ENCODE measurements around the gene WDR59.
A peak's percentile ranks its signal among the peaks of the same experiment; 100 is the strongest.

The WDR59 gene

GRCh38 chr16:74830648-74831047, 154.3 kb downstream of the WDR59 start:
- Histone ChIP-seq H3K4me3 (ENCODE audit: low read length, poor library complexity, severe bottlenecking) (no peak overlapping the region), H2AFZ (ENCODE audit: low read length) (no peak overlapping the region), H3K79me2 (ENCODE audit: insufficient read depth, low read length) (no peaks in the 10 kb centered on the region), H3F3A (ENCODE audit: low read depth) (no peaks in the 10 kb centered on the region), H3K27me3 (ENCODE audit: insufficient read depth, low read length, poor library complexity, severe bottlenecking) (no peaks in the 10 kb centered on the region), H3K36me3 (ENCODE audit: insufficient read depth, low read length) (no peaks in the 10 kb centered on the region), H3K9me3 (ENCODE audit: insufficient read depth, low read depth, low read length) (0 out of 2 replicates have a peak, but pooled peaks cover 3% of the 10 kb centered on the region), H3K4me2 (ENCODE audit: low read depth, low read length, poor library complexity, severe bottlenecking) (no peak overlapping the region), H4K20me1 (ENCODE audit: insufficient read depth, low read length, poor library complexity, severe bottlenecking) (no peaks in the 10 kb centered on the region), H3K4me1 (ENCODE audit: insufficient read depth, low read length, poor library complexity, severe bottlenecking) (no peaks in the 10 kb centered on the region), H3K9me2 (replicated peaks; ENCODE audit: low read depth, low read length) (no peaks in the 10 kb centered on the region), H3K9ac (ENCODE audit: low read depth, low read length, poor library complexity, severe bottlenecking) (no peak overlapping the region)
- no peak for TF ChIP-seq CTCF (conservative IDR thresholded peaks at IDR 0.05; ENCODE audit: low read length)
- no peak for TF ChIP-seq EZH2phosphoT487 (IDR thresholded peaks at IDR 0.05; ENCODE audit: borderline replicate concordance)

- no peaks in the 10 kb centered on the region for H3K4me1 ChIP-seq (ENCODE audit: insufficient read depth, low read length, poor library complexity, severe bottlenecking)
- no peak overlapping the region for H2AFZ ChIP-seq (ENCODE audit: low read length)
- 0 out of 2 replicates have a peak, but pooled peaks cover 3% of the 10 kb centered on the region for H3K9me3 ChIP-seq (ENCODE audit: insufficient read depth, low read depth, low read length)
- H3K27me3 ChIP-seq (ENCODE audit: insufficient read depth, low read length, poor library complexity, severe bottlenecking), result no peaks in the 10 kb centered on the region
- no peaks in the 10 kb centered on the region for H3K36me3 ChIP-seq (ENCODE audit: insufficient read depth, low read length)
- no peaks in the 10 kb centered on the region for H3K9me2 ChIP-seq (replicated peaks; ENCODE audit: low read depth, low read length)
- H4K20me1 ChIP-seq (ENCODE audit: insufficient read depth, low read length, poor library complexity, severe bottlenecking), result no peaks in the 10 kb centered on the region
- no peak overlapping the region for H3K4me2 ChIP-seq (ENCODE audit: low read depth, low read length, poor library complexity, severe bottlenecking)
- no peak overlapping the region for H3K9ac ChIP-seq (ENCODE audit: low read depth, low read length, poor library complexity, severe bottlenecking)
- no peak overlapping the region for H3K4me3 ChIP-seq (ENCODE audit: low read length, poor library complexity, severe bottlenecking)
- no peaks in the 10 kb centered on the region for H3K79me2 ChIP-seq (ENCODE audit: insufficient read depth, low read length)
- no peaks in the 10 kb centered on the region for H3F3A ChIP-seq (ENCODE audit: low read depth)
- TF ChIP-seq EZH2phosphoT487 (IDR thresholded peaks at IDR 0.05; ENCODE audit: borderline replicate concordance) (no peak), CTCF (conservative IDR thresholded peaks at IDR 0.05; ENCODE audit: low read length) (no peak)
These were observed 155.3 kb downstream of the WDR59 start for GRCh38 chr16:74829637-74830036.

GRCh38 chr16:74825941-74826340, 159.0 kb downstream of the WDR59 start:
- Histone ChIP-seq H3K27me3 (ENCODE audit: insufficient read depth, low read length, poor library complexity, severe bottlenecking) (no peaks in the 10 kb centered on the region), H3K4me3 (ENCODE audit: low read length, poor library complexity, severe bottlenecking) (no peak overlapping the region), H3K9me3 (ENCODE audit: insufficient read depth, low read depth, low read length) (0 out of 2 replicates have a peak, but pooled peaks cover 3% of the 10 kb centered on the region), H3K4me1 (ENCODE audit: insufficient read depth, low read length, poor library complexity, severe bottlenecking) (no peaks in the 10 kb centered on the region), H4K20me1 (ENCODE audit: insufficient read depth, low read length, poor library complexity, severe bottlenecking) (no peaks in the 10 kb centered on the region), H2AFZ (ENCODE audit: low read length) (0 out of 2 replicates have a peak overlapping the region, but pooled peaks have one; percentile 8), H3K4me2 (ENCODE audit: low read depth, low read length, poor library complexity, severe bottlenecking) (no peak overlapping the region), H3F3A (ENCODE audit: low read depth) (no peaks in the 10 kb centered on the region), H3K9ac (ENCODE audit: low read depth, low read length, poor library complexity, severe bottlenecking) (no peak overlapping the region), H3K79me2 (ENCODE audit: insufficient read depth, low read length) (no peaks in the 10 kb centered on the region), H3K9me2 (replicated peaks; ENCODE audit: low read depth, low read length) (no peaks in the 10 kb centered on the region), H3K36me3 (ENCODE audit: insufficient read depth, low read length) (no peaks in the 10 kb centered on the region)
- no peak for TF ChIP-seq CTCF (conservative IDR thresholded peaks at IDR 0.05; ENCODE audit: low read length)
- no peak for TF ChIP-seq EZH2phosphoT487 (IDR thresholded peaks at IDR 0.05; ENCODE audit: borderline replicate concordance)

Measured in Loucy (cell line).